GM12878 (cell line): Measurements from ENCODE around the gene TMEM17. TPM values are rescaled to one million over a fixed set of nuclear protein-coding genes. Genes with fewer than 3 reads are reported as not detected.

ENCODE experiments used
- ATAC-seq: fragments of 200-7000 bp; cut with Tn5 transposase; 3 replicates; pipeline ENCODE4 v1.9.1; 2020; ENCODE audit warnings: mild to moderate bottlenecking, moderate library complexity
- BruUV-seq: library from RNA; stranded (reverse); fragments of 400-500 nt; replicated peaks from 2 replicates; lab custom pipeline; 2021; lab: Mats Ljungman, UMichigan
- CTCF ChIA-PET: fragments of 300-600 bp; sonication (Branson Sonifier 250); formaldehyde crosslinking; extraction: SDS; loops from one replicate; lab custom pipeline; 2021; ENCODE audit warnings: inconsistent platforms; lab: Yijun Ruan, JAX
- POLR2A ChIA-PET: fragments of 350-600 bp; formaldehyde crosslinking; extraction: SDS; loops from one replicate; lab custom pipeline; 2021; ENCODE audit warnings: inconsistent platforms; lab: Charles Lee
- RAD21 ChIA-PET: fragments of 300-600 bp; sonication (Branson Sonifier 250); formaldehyde crosslinking; loops from one replicate; lab custom pipeline; 2023; ENCODE audit warnings: antibody characterized with exemption; ENCODE audit not compliant: unreplicated experiment; lab: Charles Lee
- SMC1A ChIA-PET: fragments of 300-600 bp; sonication (Branson Sonifier 250); formaldehyde crosslinking; loops from one replicate; lab custom pipeline; 2023; ENCODE audit not compliant: unreplicated experiment, uncharacterized antibody; lab: Charles Lee
- DNase-seq: peaks from one replicate; pipeline ENCODE4 v3.0.0-alpha.2; 2011; ENCODE audit warnings: low read depth, low spot score
- FAIRE-seq: peaks from 3 replicates; lab custom pipeline; 2011; peaks lifted over from hg19 to GRCh38; lab: Jason Lieb, UNC
- H2AFZ ChIP-seq: 2 replicates; pipeline ENCODE4 v1.6.0; 2011; ENCODE audit warnings: low read depth, low read length, control low read depth; ENCODE audit not compliant: control insufficient read depth
- H3K27ac ChIP-seq: 2 replicates; pipeline ENCODE4 v1.5.1; 2011; ENCODE audit warnings: control low read depth; ENCODE audit not compliant: control insufficient read depth, insufficient read depth
- H3K27me3 ChIP-seq, 2 experiments: replicated peaks in 1 of 2; 2 replicates each; pipeline versions ENCODE4 v1.6.0 to v1.6.1; 2011; ENCODE audit warnings: low read length in 1 of 2; ENCODE audit not compliant: control insufficient read depth in 2 of 2, insufficient read depth in 2 of 2
- H3K36me3 ChIP-seq, 2 experiments: 2 replicates each; pipeline ENCODE4 v1.5.1; 2011; ENCODE audit warnings: low read length in 1 of 2; ENCODE audit not compliant: control insufficient read depth in 2 of 2, insufficient read depth in 2 of 2
- H3K4me1 ChIP-seq: 2 replicates; pipeline ENCODE4 v1.6.1; 2011; ENCODE audit warnings: mild to moderate bottlenecking, low read length, moderate library complexity, mixed read lengths; ENCODE audit not compliant: control insufficient read depth, insufficient read depth
- H3K4me2 ChIP-seq: 2 replicates; pipeline ENCODE4 v1.6.0; 2011; ENCODE audit warnings: control low read depth; ENCODE audit not compliant: control insufficient read depth, insufficient read depth
- H3K4me3 ChIP-seq: fragments of 200-600 bp; sonication (generic); 2 replicates; pipeline ENCODE4 v1.5.1; 2016
- H3K79me2 ChIP-seq: 2 replicates; pipeline ENCODE4 v1.6.0; 2011; ENCODE audit warnings: low read length; ENCODE audit not compliant: control insufficient read depth, insufficient read depth
- H3K9ac ChIP-seq: 2 replicates; pipeline ENCODE4 v1.8.0; 2011; ENCODE audit warnings: low read length, control low read depth, mixed read lengths; ENCODE audit not compliant: control insufficient read depth, insufficient read depth
- H3K9me3 ChIP-seq: replicated peaks from 3 replicates; pipeline ENCODE4 v1.5.1; 2011; ENCODE audit warnings: mild to moderate bottlenecking, low read length; ENCODE audit not compliant: control insufficient read depth, insufficient read depth
- H4K20me1 ChIP-seq: 2 replicates; pipeline ENCODE4 v1.6.0; 2011; ENCODE audit not compliant: control insufficient read depth, insufficient read depth
- FOXM1 ChIP-seq: IDR thresholded peaks from 2 replicates; pipeline ENCODE4 v1.6.1; 2012; ENCODE audit warnings: low read depth, mild to moderate bottlenecking, inconsistent platforms, low read length, moderate library complexity
- POLR2AphosphoS2 ChIP-seq: IDR thresholded peaks from 2 replicates; pipeline ENCODE4 v1.6.1; 2011; ENCODE audit warnings: low read depth, mild to moderate bottlenecking, low read length, improper control_type of control experiment, moderate library complexity
- WGBS: methylation state at CpG from one replicate; pipeline ENCODE4 v1.1.6; 2016; ENCODE audit warnings: low lambda C conversion rate; ENCODE audit not compliant: insufficient replicate concordance, insufficient coverage; ENCODE audit errors: missing lambda C conversion rate; 5-methylcytosine and 5-hydroxymethylcytosine counted together
- in situ Hi-C: fragments of 300-500 bp; cut with MboI; formaldehyde crosslinking; loops from 9 replicates; pipeline ENCODE4 v1.14.3; 2018; ENCODE audit warnings: mixed read lengths
- intact Hi-C: fragments of 100-400 bp; cut with micrococcal nuclease; formaldehyde crosslinking; loops from one replicate; pipeline ENCODE4 v1.14.2; 2022; ENCODE audit not compliant: unreplicated experiment
- polyA plus RNA-seq, 11 experiments: library from polyadenylated mRNA; depleted of rRNA in 4 of 11; unstranded in 6 of 11; stranded (reverse) in 5 of 11; fragments of >200 nt; fragmentation: Nextera tagmentation in 4 of 11; fragmentation: Illumina TruSeq in 1 of 11; extraction: Ambion mirVana in 4 of 11; extraction: Trizol in 1 of 11; gene quantifications; 1 replicate in 1 of 11; 2 replicates in 10 of 11; pipeline versions ENCODE4 v1.2.1 to v1.2.3, GENCODE V29; 2011 to 2016; ENCODE audit warnings: inconsistent platforms in 2 of 11, missing spikeins in 2 of 11, low read depth in 1 of 11
- total RNA-seq, 4 experiments: library from RNA; depleted of rRNA in 3 of 4; stranded (reverse); fragments of >200 nt in 3 of 4; fragmentation: Illumina TruSeq in 1 of 4; extraction: Trizol in 1 of 4; gene quantifications; 2 replicates each; pipeline versions ENCODE4 v1.2.1 to v1.2.3, GENCODE V29; 2013 to 2021
- TF ChIP-seq, protein P1 (sequence below): fragments of 450-650 bp; IDR thresholded peaks from 2 replicates; pipeline ENCODE4 v1.6.1; 2016; ENCODE audit warnings: mild to moderate bottlenecking

Gene TMEM17
- total and polyA plus RNA-seq, 10 of the 15 experiments (the other 5 are each of a cell fraction or from before 2014, with no cell fraction given), result 0.87 to 2.6 (median 1.4) TPM

DNA sequence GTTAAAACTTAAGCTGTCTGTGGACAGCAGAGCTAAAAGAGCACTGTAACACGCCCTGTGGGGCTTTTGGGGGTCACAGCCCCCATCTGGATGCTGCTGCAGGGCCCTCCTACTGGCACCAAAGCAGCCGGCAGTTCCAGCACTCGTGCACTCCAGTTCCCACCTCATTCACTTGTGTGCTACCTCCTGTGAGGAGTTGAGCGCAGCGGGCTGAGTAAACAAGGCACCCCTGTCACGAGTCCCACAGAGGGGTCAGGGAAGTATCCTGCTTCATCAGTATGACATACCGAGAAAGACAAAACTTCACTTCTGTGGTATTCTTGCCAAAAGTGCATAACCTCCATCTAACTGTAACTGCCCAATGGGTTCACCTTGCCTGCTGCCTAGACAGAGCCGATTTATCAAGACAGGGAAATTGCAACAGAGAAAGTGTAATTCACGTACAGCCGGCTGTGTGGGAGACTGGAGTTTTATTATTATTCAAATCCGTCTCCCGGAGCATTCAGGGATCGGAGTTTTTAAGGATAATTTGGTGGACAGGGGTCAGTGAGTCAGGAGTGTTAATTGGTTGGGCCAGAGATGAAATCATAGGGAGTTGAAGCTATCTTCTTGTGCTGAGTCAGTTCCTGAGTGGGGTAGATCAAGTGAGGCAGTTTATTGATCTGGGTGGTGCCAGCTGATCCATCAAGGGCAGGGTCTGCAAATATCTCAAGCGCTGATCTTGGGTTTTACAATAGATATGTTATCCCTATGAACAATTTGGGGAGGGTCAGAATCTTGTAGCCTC, 41.6 kb downstream of the TMEM17 start (continued):
- TF ChIP-seq, protein P1, sequence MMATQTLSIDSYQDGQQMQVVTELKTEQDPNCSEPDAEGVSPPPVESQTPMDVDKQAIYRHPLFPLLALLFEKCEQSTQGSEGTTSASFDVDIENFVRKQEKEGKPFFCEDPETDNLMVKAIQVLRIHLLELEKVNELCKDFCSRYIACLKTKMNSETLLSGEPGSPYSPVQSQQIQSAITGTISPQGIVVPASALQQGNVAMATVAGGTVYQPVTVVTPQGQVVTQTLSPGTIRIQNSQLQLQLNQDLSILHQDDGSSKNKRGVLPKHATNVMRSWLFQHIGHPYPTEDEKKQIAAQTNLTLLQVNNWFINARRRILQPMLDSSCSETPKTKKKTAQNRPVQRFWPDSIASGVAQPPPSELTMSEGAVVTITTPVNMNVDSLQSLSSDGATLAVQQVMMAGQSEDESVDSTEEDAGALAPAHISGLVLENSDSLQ, result no peak

DNA sequence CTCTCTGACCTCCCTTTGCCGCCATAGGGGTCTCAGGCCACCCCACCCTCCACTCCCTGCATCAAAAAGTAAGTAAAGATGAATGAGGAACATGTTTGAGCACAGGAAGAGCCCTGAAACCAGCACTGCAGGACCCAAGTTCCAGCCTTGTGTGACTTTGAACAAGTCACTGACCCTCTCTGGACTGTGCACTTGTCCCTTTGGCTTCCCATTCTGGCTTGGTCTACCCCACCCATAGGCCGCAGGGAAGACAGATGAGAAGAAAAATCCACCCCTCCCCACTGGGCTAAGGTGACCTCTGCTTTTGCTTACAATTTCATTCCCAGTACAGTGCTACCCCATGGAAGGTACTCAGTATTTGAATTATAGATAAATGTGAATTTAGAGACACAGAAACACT, 43.8 kb downstream of the TMEM17 start:
- intact Hi-C loops, result loop anchor here (5.0 kb wide), 1 partner anchor 725 kb away; no protein-coding TSS in a partner anchor
- ChIA-PET CTCF (interaction anchor here (11.6 kb wide), 1 partner anchor 313 kb away, joined by 249 read pairs; no protein-coding TSS in a partner anchor), RAD21 (interaction anchor here (8.9 kb wide), 1 partner anchor 310 kb away, joined by 183 read pairs; no protein-coding TSS in a partner anchor), SMC1A (interaction anchor here (1.2 to 11.7 kb wide), 4 partner anchors 16 to 313 kb away, joined by 3 to 201 read pairs (median 4); no protein-coding TSS in a partner anchor), POLR2A (no interaction called here)
- DNase-seq (no peak), ATAC-seq (no peak), FAIRE-seq (no peak)
- H3K79me2 ChIP-seq, result no peaks in the 10 kb centered on the region
- H3K27me3 ChIP-seq, result no peaks in the 10 kb centered on the region
- H3K4me3 ChIP-seq, result no peak overlapping the region
- in situ Hi-C loops, result loop anchor here (25.0 kb wide), 1 partner anchor 1025 kb away; no protein-coding TSS in a partner anchor
- no peaks in the 10 kb centered on the region for H4K20me1 ChIP-seq
- no peaks in the 10 kb centered on the region for H3K36me3 ChIP-seq
- H3K9ac ChIP-seq, result no peak overlapping the region
- H3K4me2 ChIP-seq, result no peak overlapping the region
- no peak overlapping the region for H2AFZ ChIP-seq
- TF ChIP-seq FOXM1 (no peak), POLR2AphosphoS2 (no peak)
- no peaks in the 10 kb centered on the region for H3K4me1 ChIP-seq
- H3K27ac ChIP-seq, result no peak overlapping the region
- BruUV-seq, result no TSS peak
- WGBS, result 0% methylated on average over 2 of the region's 2 CpGs
- no peaks in the 10 kb centered on the region for H3K9me3 ChIP-seq
